Dermis blood vessel endothelial cell (primary cell): Measurements from ENCODE around the gene GZMB. TPM values are rescaled to one million over a fixed set of nuclear protein-coding genes. Genes with fewer than 3 reads are reported as not detected.
A peak's percentile ranks its signal among the peaks of the same experiment; 100 is the strongest.
"Not testable (repeated sequence)": the region's sequence is repeated elsewhere in the genome, so short reads cannot be mapped to it uniquely, and the experiment has no call there.

Source experiments
- DNase-seq: peaks from one replicate; pipeline ENCODE4 v3.0.0; 2010
- total RNA-seq: library from RNA; depleted of rRNA; stranded (reverse); fragments of >200 nt; gene quantifications from 2 replicates; pipeline ENCODE4 v1.2.3, GENCODE V29; 2014

The GZMB gene, protein sequence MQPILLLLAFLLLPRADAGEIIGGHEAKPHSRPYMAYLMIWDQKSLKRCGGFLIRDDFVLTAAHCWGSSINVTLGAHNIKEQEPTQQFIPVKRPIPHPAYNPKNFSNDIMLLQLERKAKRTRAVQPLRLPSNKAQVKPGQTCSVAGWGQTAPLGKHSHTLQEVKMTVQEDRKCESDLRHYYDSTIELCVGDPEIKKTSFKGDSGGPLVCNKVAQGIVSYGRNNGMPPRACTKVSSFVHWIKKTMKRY
- not detected in 2 replicates for total RNA-seq

DNA sequence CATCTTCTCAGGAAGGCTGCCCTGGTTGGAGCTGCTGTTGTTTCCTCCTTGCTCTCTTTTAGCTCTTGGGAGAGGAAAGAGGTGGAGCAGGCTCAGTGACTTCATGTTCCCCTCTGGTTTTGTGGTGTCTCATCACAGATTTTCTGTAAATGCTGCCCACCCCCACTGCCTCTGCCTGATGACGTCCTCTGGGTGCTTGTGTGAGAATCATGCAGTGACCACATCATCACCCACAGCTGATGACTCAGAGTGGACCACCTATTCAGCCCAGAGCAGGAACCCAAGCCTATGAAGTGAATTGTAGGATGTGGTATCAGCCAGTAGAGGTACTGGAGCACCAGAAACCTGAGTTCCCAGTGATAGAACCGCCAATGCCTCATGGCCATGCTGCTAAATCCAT is at the start of gene GZMB:
Gene GZMB, minus strand, starts transcription at position 33 of the 400 bp plus-strand sequence. Its CDS starts 30 bp downstream, at position 3.
- no peak for DNase-seq

GRCh38 chr14:24681056-24681455 is 47.1 kb upstream of the GZMB start:
- DNase-seq, result no peak

- DNase-seq, result no peak
Measured at GRCh38 chr14:24680516-24680915, 46.5 kb upstream of the GZMB start.

DNA sequence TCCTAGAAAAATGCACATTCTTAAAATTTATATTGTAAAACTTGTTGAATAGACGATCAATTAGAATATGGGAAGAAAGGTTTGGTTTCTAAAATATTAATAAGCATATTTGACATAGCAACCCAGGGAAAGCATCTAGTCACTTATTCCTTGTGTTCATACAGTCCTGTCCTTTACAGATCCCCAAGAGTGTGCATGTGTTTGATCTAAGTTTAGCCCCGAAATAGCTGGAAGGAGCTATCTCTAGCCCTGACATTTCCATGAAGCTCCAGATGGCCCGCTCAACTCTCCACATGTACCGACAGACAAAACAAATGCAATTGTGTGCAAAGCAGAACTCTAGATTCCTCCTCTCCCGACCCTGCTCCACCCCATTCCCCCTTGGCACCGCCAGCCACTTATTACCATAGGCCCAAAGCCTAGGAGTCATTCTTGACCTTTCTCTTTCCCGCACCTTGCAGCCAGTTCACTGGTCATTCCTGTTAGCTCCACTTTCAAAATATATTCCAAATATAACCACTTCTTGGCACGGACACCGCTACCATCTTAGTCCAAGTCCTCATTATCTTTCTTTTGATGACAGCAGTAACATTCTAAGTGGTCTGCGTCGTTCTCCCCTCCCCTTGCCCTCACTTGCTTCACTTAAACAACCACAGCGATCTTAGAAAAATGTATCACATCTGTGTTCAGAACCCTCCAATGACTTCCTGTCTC is 45.4 kb upstream of the GZMB start:
- DNase-seq, result no peak

GRCh38 chr14:24678801-24679247 is 44.8 kb upstream of the GZMB start:
- DNase-seq, result peak; percentile 93

DNA sequence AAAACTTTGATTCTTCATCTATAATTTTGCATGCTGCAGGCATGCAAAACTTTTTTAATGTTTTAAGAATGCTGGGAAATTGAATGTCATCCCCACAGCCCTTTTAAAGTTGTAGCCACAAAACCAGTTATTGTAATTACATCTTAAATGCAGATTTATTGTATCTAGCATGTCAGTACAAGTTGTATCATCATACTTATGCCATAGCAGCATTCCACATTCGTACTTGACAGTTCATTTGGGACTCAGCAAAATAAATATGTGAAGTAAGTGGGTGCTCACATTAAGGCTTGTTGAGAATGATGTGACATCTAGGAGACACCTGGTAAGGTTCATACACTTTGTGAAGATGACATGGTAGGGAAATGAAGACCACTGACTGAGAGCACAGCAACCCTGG is 44.0 kb upstream of the GZMB start:
- no peak for DNase-seq

- DNase-seq, result no peak
Measured at GRCh38 chr14:24674204-24674970, 40.4 kb upstream of the GZMB start.

DNA sequence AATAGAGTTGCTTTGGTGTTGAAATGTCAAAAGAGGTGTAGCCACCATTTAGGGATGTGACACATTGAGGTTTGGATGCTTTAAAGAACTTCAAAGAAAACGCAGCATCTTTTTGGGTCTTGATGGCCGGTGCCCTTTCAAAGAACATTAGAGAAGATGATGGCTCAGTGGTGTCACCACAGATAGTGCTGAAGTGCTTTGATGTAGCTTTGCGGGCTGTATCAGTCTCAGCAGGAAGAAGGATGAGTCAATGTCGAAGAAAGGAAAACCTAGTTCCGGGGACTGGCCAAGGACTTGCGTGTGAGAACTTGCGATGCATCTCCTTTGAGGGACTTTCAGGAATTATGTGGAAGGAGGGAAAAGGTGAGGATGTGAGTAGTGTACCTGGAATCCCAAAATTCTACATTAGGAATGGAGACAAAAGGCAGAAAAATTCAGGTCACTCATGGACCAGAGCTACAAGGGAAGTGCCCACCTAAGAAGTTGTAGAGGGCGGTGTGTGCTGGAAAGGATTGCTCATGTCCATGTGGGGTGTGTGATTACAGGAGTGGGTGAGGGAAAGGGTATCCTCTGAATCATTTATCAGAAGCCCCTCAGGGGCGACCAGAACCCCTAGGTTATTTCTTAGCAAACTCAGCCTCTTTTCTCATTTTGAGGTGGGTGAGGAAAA is 39.7 kb upstream of the GZMB start:
- DNase-seq, result no peak

GRCh38 chr14:24673059-24673458 is 39.1 kb upstream of the GZMB start:
- DNase-seq, result no peak

DNA sequence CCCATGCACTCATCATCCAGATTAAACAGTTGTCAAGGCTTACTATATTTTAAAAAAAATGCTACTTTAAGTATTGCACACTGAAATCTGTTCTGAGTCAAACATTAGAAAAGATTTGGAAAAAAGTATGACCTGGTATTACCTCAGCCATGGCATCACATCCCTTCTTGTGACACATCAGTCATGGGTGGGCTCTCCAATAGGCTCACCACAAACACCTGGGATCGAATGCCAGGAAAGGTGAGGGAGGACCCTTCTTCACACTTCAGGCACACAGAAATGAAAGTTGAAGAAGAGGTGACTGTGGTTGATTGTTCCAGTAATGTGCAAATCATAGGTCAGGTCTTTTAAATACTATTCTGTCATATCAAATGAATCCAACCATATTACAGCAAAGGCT is 36.6 kb upstream of the GZMB start:
- no peak for DNase-seq

GRCh38 chr14:24669651-24670050 is 35.7 kb upstream of the GZMB start:
- DNase-seq, result no peak

DNA sequence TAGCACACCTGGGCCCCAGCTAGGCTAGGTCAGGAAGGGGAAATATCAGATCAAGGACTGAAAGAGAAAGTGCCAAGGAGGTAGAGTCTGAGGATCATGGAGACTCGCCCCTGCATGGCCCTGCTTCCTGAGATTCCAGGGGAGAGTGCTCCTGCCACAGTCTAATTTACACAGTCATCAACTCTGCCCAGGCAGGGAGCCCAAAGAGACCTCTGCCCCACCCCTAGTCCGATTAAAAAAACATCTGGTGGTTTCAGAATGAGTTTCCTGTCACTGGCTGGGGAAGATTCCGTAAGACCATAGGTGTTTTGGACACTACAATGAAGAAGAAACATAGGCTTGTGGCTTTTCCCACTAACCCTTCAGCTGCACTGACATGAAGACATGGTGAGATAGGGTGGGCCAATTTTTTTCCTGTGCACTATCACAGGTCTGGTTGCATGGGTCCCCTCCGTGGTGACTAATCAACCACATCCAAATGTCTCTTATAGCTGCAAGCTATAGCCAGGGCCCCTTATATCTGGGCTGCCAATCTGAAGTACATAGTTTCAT is 31.5 kb upstream of the GZMB start:
- DNase-seq, result no peak

DNA sequence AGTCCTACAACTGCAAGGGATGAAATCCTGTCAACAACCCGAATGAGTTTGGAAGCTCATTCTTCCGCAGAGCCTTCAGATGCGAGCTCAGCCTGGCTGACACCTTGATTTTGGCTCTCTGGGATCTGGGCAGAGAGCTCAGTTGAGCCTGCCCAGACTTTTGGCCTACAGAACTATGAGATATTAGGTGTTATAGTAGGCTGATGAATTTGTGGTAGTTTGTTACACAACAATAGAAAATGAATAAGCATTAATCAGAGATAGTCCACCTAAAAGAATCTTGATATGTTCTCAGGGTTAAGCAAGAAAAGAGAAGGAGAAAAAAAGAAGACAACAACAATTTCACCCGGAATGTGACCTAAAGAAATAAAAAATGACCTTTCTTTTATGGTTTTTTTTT is 30.4 kb upstream of the GZMB start:
- DNase-seq, result no peak

DNA sequence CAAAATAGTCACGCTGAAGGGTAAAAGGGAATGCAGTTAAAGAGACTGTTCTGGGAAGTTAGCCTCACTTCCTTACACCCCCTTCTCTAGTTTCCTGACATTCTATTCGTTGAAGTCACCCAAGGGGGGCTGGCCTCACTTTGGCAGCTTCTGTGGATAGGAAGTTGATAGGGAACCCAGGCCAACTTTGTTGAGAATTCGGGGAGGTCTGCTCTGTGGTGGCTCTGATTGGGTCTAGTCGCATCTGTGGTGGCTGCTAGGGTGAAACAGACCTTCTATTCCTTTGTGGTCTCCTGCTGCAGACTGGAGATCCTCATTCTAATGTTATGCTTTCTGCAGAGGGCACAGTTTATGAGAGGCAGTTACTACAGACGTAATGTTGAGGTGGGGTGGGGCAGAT is 28.8 kb upstream of the GZMB start:
- DNase-seq, result no peak

DNA sequence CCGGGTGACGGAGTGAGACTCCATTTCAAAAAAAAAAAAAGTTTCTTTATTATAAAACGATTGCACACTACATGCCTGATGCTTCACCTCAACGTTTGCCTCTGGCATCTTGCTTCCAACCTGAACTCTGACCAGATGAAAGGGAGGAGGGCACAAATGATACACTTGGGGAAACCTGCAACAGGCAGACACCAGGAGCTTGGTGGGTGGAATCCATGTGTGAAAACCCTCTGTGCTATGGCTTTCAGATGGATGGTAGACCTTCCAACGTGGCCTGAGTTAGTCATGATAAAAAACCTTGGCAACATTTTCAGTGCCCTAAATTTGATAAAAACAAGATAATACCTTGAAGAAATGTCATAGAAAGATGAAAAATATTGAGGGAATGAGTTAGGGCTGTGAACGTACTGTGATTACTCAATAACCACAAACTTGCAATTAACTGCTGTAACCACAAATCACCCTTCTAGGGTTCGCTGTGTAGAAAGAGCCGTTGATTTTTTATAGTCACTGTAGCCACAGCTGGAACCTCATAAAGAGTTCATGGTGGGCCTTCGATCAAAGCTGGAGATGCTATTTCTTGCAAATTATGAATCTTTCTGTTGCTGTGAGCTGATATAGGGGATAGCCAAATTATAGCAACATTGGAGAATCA is 26.1 kb upstream of the GZMB start:
- no peak for DNase-seq

DNA sequence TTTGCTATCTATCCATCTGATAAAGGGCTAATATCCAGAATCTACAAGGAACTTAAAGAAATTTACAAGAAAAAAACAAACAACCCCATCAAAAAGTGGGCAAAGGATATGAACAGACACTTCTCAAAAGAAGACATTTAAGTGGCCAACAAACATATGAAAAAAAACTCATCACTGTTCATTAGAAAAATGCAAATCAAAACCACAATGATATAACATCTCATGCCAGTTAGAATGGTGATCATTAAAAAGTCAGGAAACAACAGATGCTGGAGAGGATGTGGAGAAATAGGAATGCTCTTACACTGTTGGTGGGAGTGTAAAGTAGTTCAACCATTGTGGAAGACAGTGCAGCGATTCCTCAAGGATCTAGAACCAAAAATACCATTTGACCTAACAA is 14.4 kb upstream of the GZMB start:
- not testable (repeated sequence) for DNase-seq

- DNase-seq, result no peak
Measured at GRCh38 chr14:24639905-24640304, 5.9 kb upstream of the GZMB start.

DNA sequence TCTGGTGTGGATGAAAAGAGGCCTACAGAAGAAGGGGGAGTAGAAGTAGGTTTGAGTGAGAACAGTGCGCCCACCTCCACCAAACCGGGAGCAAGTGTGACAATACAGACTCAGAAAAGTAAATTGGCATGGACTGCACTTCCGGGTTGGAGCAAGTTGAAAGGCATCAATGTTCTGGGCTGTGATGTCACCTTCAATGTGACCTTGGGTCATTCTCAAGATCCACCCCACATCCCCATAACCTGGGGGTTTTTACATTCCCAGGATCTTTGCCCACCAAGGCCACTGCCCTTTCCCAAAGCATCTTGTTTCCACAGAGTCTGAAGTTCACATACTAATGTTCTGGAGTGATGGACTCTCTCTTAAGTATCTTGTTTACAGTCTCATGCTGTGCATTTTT is 5.3 kb upstream of the GZMB start:
- DNase-seq, result no peak

GRCh38 chr14:24633353-24633752 is 637 bp downstream of the GZMB start:
- DNase-seq, result no peak

DNA sequence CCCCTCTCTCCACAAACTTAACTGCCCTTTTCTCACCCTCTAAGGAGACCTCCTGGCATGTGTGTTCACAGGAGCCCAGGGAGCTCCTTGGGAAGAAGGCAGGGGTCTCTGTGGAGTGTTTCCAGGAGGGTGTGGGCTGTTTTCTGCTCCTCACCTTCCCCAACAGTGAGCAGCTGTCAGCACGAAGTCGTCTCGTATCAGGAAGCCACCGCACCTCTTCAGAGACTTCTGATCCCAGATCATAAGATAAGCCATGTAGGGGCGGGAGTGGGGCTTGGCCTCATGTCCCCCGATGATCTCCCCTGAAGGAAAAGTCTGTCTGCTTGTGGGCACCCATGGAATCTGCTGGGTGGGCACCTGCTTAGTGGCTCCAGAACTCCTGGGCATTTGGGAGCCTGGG is 1.2 kb downstream of the GZMB start:
- DNase-seq, result no peak

GRCh38 chr14:24632336-24632735 is 1.7 kb downstream of the GZMB start:
- DNase-seq, result no peak

DNA sequence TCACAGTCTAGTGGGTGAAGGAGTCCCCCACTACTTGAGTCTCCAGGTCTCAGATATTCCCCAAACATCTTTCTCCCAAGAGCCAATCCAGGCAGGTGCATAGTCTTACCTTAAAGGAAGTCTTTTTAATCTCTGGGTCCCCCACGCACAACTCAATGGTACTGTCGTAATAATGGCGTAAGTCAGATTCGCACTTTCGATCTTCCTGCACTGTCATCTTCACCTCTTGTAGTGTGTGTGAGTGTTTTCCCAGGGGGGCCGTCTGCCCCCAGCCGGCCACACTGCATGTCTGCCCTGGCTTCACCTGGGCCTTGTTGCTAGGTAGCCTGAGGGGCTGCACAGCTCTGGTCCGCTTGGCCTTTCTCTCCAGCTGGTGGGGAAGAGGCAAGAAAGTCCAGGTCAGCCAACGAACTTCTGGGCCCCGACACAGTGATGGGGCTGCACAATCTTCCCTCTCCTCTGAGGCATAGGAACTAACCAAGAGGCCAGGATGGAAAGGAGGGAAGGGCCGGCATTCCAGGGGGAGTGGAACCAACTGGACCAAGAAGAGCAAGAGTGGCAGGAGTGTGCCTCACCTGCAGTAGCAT is 2.1 kb downstream of the GZMB start:
- DNase-seq, result no peak
